A549 (cell line): Measurements from ENCODE around the gene NOS3.

Experiments used
- CTCF ChIP-seq: fragments of >200 bp; sonication (Bioruptor Twin); formaldehyde crosslinking; IDR thresholded peaks from 3 replicates; pipeline ENCODE4 v1.5.1; 2016
- JUN ChIP-seq, 2 experiments: fragments of >200 bp; sonication (Bioruptor Twin); formaldehyde crosslinking; IDR thresholded peaks; 2 replicates in 1 of 2; 3 replicates in 1 of 2; pipeline ENCODE4 v1.6.1; 2016 to 2017
- MYC ChIP-seq: IDR thresholded peaks from 2 replicates; pipeline ENCODE4 v1.6.1; 2012; ENCODE audit warnings: mild to moderate bottlenecking, inconsistent platforms, low read length, improper control_type of control experiment, borderline replicate concordance
- POLR2A ChIP-seq: IDR thresholded peaks from 2 replicates; pipeline ENCODE4 v1.6.1; 2012; ENCODE audit warnings: mild to moderate bottlenecking, low read length
- REST ChIP-seq: fragments of 200-600 bp; sonication (generic); IDR thresholded peaks from 2 replicates; pipeline ENCODE4 v1.6.1; 2016; ENCODE audit warnings: antibody characterized with exemption, mild to moderate bottlenecking, moderate library complexity
- ZFP36 ChIP-seq: fragments of 450-650 bp; IDR thresholded peaks from 2 replicates; pipeline ENCODE4 v1.6.1; 2014; ENCODE audit warnings: borderline replicate concordance; ENCODE audit not compliant: partially characterized antibody
- TF ChIP-seq, protein P1 (sequence below): IDR thresholded peaks from 2 replicates; pipeline ENCODE4 v1.6.1; 2012

GRCh38 chr7:150993511-150993910 lies 2.7 kb downstream of the NOS3 start:
- no peak for TF ChIP-seq CTCF
- TF ChIP-seq POLR2A: no peak
- TF ChIP-seq, protein P1, sequence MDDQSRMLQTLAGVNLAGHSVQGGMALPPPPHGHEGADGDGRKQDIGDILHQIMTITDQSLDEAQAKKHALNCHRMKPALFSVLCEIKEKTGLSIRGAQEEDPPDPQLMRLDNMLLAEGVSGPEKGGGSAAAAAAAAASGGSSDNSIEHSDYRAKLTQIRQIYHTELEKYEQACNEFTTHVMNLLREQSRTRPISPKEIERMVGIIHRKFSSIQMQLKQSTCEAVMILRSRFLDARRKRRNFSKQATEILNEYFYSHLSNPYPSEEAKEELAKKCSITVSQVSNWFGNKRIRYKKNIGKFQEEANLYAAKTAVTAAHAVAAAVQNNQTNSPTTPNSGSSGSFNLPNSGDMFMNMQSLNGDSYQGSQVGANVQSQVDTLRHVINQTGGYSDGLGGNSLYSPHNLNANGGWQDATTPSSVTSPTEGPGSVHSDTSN: no peak
- no peak for TF ChIP-seq REST
- no peak for TF ChIP-seq ZFP36
- TF ChIP-seq JUN (IDR thresholded peaks at IDR 0.05): no peak
- no peak for TF ChIP-seq MYC
